ENCODE results near the gene HPCAL1.

HPCAL1 gene

GRCh38 chr2:10323535-10323934 is 20.8 kb downstream of the HPCAL1 start:
- Histone ChIP-seq H4K20me1 (peaks cover 38 to 97% (median 83%) of the 10 kb centered on the region in 11 experiments; a peak in 21 of 22 replicates), H3K27me3 (no peaks in the 10 kb centered on the region), H3K4me3 (no peak overlapping the region), H3K36me3 (peaks cover 26 to 48% (median 32%) of the 10 kb centered on the region in 11 experiments), H3K4me2 (peak overlapping the region in 2 of 11 experiments; percentile 77; a peak in 4 of 22 replicates), H3K4me1 (peaks cover 39 to 61% (median 47%) of the 10 kb centered on the region in 10 experiments), H3K9me3 (replicated peaks in 1 of 11) (peaks cover 30 to 43% (median 34%) of the 10 kb centered on the region in 11 experiments), H3K27ac (no peak overlapping the region), H3K9ac (no peak overlapping the region)
- no peak for TF ChIP-seq Cebpa-rat (IDR thresholded peaks at IDR 0.05)

GRCh38 chr2:10324095-10324832 is 21.6 kb downstream of the HPCAL1 start:
- Histone ChIP-seq H3K4me1 (peaks cover 46 to 68% (median 54%) of the 10 kb centered on the region in 10 experiments), H3K4me3 (no peak overlapping the region), H3K27me3 (no peaks in the 10 kb centered on the region), H3K9me3 (replicated peaks in 1 of 11) (peaks cover 30 to 37% (median 34%) of the 10 kb centered on the region in 11 experiments), H3K9ac (no peak overlapping the region), H3K27ac (no peak overlapping the region), H4K20me1 (peaks cover 33 to 97% (median 84%) of the 10 kb centered on the region in 11 experiments; a peak in 21 of 22 replicates), H3K36me3 (peaks cover 26 to 41% (median 32%) of the 10 kb centered on the region in 11 experiments), H3K4me2 (peak overlapping the region in 6 of 11 experiments; percentile 15 to 99 (median 46); a peak in 8 of 22 replicates)
- no peak for TF ChIP-seq Cebpa-rat (IDR thresholded peaks at IDR 0.05)

GRCh38 chr2:10325278-10326145 is 22.8 kb downstream of the HPCAL1 start:
- Histone ChIP-seq H3K27ac (peak overlapping the region in 1 of 11 experiments; percentile 35; a peak in 2 of 22 replicates), H4K20me1 (peaks cover 33 to 94% (median 87%) of the 10 kb centered on the region in 11 experiments; a peak in 21 of 22 replicates), H3K4me1 (peaks cover 59 to 77% (median 66%) of the 10 kb centered on the region in 10 experiments), H3K27me3 (no peaks in the 10 kb centered on the region), H3K4me2 (peak overlapping the region; percentile 57 to 99 (median 91)), H3K36me3 (peaks cover 18 to 31% (median 23%) of the 10 kb centered on the region in 11 experiments), H3K4me3 (no peak overlapping the region), H3K9ac (no peak overlapping the region; a peak in 2 of 22 replicates), H3K9me3 (replicated peaks in 1 of 11) (peaks cover 20 to 28% (median 24%) of the 10 kb centered on the region in 11 experiments)
- TF ChIP-seq Cebpa-rat (IDR thresholded peaks at IDR 0.05): no peak

- Histone ChIP-seq H3K4me3 (no peak overlapping the region), H3K4me1 (peaks cover 66 to 83% (median 73%) of the 10 kb centered on the region in 10 experiments), H3K4me2 (peak overlapping the region; percentile 57 to 99 (median 91)), H3K36me3 (peaks cover 11 to 24% (median 18%) of the 10 kb centered on the region in 11 experiments), H3K27me3 (no peaks in the 10 kb centered on the region), H3K27ac (peak overlapping the region in 1 of 11 experiments; percentile 35; a peak in 3 of 22 replicates), H4K20me1 (peaks cover 33 to 95% (median 87%) of the 10 kb centered on the region in 11 experiments; a peak in 21 of 22 replicates), H3K9me3 (replicated peaks in 1 of 11) (peaks cover 13 to 21% (median 17%) of the 10 kb centered on the region in 11 experiments), H3K9ac (peak overlapping the region in 1 of 11 experiments; percentile 9; a peak in 3 of 22 replicates)
- TF ChIP-seq Cebpa-rat (IDR thresholded peaks at IDR 0.05): no peak
Observed at GRCh38 chr2:10326151-10326616, 23.5 kb downstream of the HPCAL1 start.

- TF ChIP-seq Cebpa-rat (IDR thresholded peaks at IDR 0.05): no peak
- H3K4me2 ChIP-seq: peak overlapping the region; percentile 57 to 99 (median 91); a peak in 20 of 22 replicates
- H3K36me3 ChIP-seq: peaks cover 7 to 17% (median 12%) of the 10 kb centered on the region in 11 experiments; a peak in 15 of 22 replicates
- H4K20me1 ChIP-seq: peaks cover 33 to 98% (median 90%) of the 10 kb centered on the region in 11 experiments; a peak in 21 of 22 replicates
- no peaks in the 10 kb centered on the region for H3K27me3 ChIP-seq
- peak overlapping the region in 1 of 11 experiments; percentile 35; a peak in 3 of 22 replicates for H3K27ac ChIP-seq
- no peak overlapping the region for H3K4me3 ChIP-seq
- peak overlapping the region in 1 of 11 experiments; percentile 9; a peak in 2 of 22 replicates for H3K9ac ChIP-seq
- peaks cover 73 to 91% (median 81%) of the 10 kb centered on the region in 10 experiments for H3K4me1 ChIP-seq
- H3K9me3 ChIP-seq (replicated peaks in 1 of 11): peaks cover 7 to 14% (median 10%) of the 10 kb centered on the region in 11 experiments; a peak in 20 of 22 replicates
Observed at GRCh38 chr2:10326707-10327594, 24.2 kb downstream of the HPCAL1 start.

- H3K4me2 ChIP-seq: peak overlapping the region; percentile 91 to 99 (median 98)
- TF ChIP-seq Cebpa-rat (IDR thresholded peaks at IDR 0.05): no peak
- no peak overlapping the region for H3K4me3 ChIP-seq
- 0 out of 22 replicates have a peak, but pooled peaks cover 0 to 3% (median 0%) of the 10 kb centered on the region in 11 experiments for H3K9me3 ChIP-seq (replicated peaks in 1 of 11)
- H3K27ac ChIP-seq: peak overlapping the region in 3 of 11 experiments; percentile 90 to 93 (median 93); a peak in 1 of 22 replicates
- H4K20me1 ChIP-seq: peaks cover 33 to 86% (median 79%) of the 10 kb centered on the region in 11 experiments; a peak in 21 of 22 replicates
- H3K36me3 ChIP-seq: peaks cover 0 to 5% (median under 1%) of the 10 kb centered on the region in 11 experiments; a peak in 8 of 22 replicates
- H3K4me1 ChIP-seq: peaks cover 85 to 100% (median 92%) of the 10 kb centered on the region in 10 experiments
- H3K9ac ChIP-seq: peak overlapping the region in 2 of 11 experiments; percentile 81 to 83; a peak in 2 of 22 replicates
- no peaks in the 10 kb centered on the region for H3K27me3 ChIP-seq
Observed at GRCh38 chr2:10327896-10328669, 25.4 kb downstream of the HPCAL1 start.

Measured in BLaER1 treated with 17β-estradiol and CSF1 and Interleukin-3, amounts not matched to agents 10 nM and 100 nM (cell line).